ENCODE data around the gene CISH. TPM values are rescaled to one million over a fixed set of nuclear protein-coding genes. Genes with fewer than 3 reads are reported as not detected.

CISH gene
- total RNA-seq, 1 donor from 2014 or later, result 2.6 TPM

GRCh38 chr3:50586763-50587070, 24.9 kb downstream of the CISH start:
- H3K36me3 Mint-ChIP-seq (ENCODE audit: low read depth, unreplicated experiment), result peaks cover 10% of the 10 kb centered on the region
- no peak overlapping the region for H3K4me3 Mint-ChIP-seq (ENCODE audit: unreplicated experiment)
- H3K9me3 Mint-ChIP-seq (ENCODE audit: unreplicated experiment), result no peaks in the 10 kb centered on the region
- no peak for TF ChIP-seq CTCF (IDR thresholded peaks at IDR 0.05; ENCODE audit: unreplicated experiment)
- H3K27me3 Mint-ChIP-seq (ENCODE audit: unreplicated experiment), result peaks cover 4% of the 10 kb centered on the region
- peaks cover 7% of the 10 kb centered on the region for H3K4me1 Mint-ChIP-seq (ENCODE audit: unreplicated experiment)
- no peak overlapping the region for H3K27ac Mint-ChIP-seq (ENCODE audit: unreplicated experiment)
- no peak for DNase-seq (ENCODE audit: low spot score)

GRCh38 chr3:50585919-50586762, 25.4 kb downstream of the CISH start:
- no peak for TF ChIP-seq CTCF (IDR thresholded peaks at IDR 0.05; ENCODE audit: unreplicated experiment)
- H3K27me3 Mint-ChIP-seq (ENCODE audit: unreplicated experiment), result peaks cover 4% of the 10 kb centered on the region
- DNase-seq (ENCODE audit: low spot score), result no peak
- H3K4me1 Mint-ChIP-seq (ENCODE audit: unreplicated experiment), result peaks cover 7% of the 10 kb centered on the region
- peaks cover 10% of the 10 kb centered on the region for H3K36me3 Mint-ChIP-seq (ENCODE audit: low read depth, unreplicated experiment)
- no peaks in the 10 kb centered on the region for H3K9me3 Mint-ChIP-seq (ENCODE audit: unreplicated experiment)
- H3K27ac Mint-ChIP-seq (ENCODE audit: unreplicated experiment), result no peak overlapping the region
- no peak overlapping the region for H3K4me3 Mint-ChIP-seq (ENCODE audit: unreplicated experiment)

- H3K27ac Mint-ChIP-seq (ENCODE audit: unreplicated experiment), result peak overlapping the region; percentile 49
Measured at GRCh38 chr3:50584391-50584790, 27.2 kb downstream of the CISH start.

GRCh38 chr3:50583897-50584296, 27.7 kb downstream of the CISH start:
- peaks cover 6% of the 10 kb centered on the region for H3K27me3 Mint-ChIP-seq (ENCODE audit: unreplicated experiment)
- peaks cover 7% of the 10 kb centered on the region for H3K4me1 Mint-ChIP-seq (ENCODE audit: unreplicated experiment)
- H3K27ac Mint-ChIP-seq (ENCODE audit: unreplicated experiment), result peak overlapping the region; percentile 49

More at GRCh38 chr3:50584391-50584790, 27.2 kb downstream of the CISH start:
- H3K9me3 Mint-ChIP-seq (ENCODE audit: unreplicated experiment), result no peaks in the 10 kb centered on the region
- H3K4me1 Mint-ChIP-seq (ENCODE audit: unreplicated experiment), result peaks cover 7% of the 10 kb centered on the region
- peaks cover 10% of the 10 kb centered on the region for H3K36me3 Mint-ChIP-seq (ENCODE audit: low read depth, unreplicated experiment)
- DNase-seq (ENCODE audit: low spot score), result no peak
- peaks cover 4% of the 10 kb centered on the region for H3K27me3 Mint-ChIP-seq (ENCODE audit: unreplicated experiment)
- no peak overlapping the region for H3K4me3 Mint-ChIP-seq (ENCODE audit: unreplicated experiment)
- TF ChIP-seq CTCF (IDR thresholded peaks at IDR 0.05; ENCODE audit: unreplicated experiment), result no peak

More at GRCh38 chr3:50583897-50584296, 27.7 kb downstream of the CISH start:
- no peak for DNase-seq (ENCODE audit: low spot score)
- Mint-ChIP-seq H3K36me3 (ENCODE audit: low read depth, unreplicated experiment) (peaks cover 10% of the 10 kb centered on the region), H3K4me3 (ENCODE audit: unreplicated experiment) (no peak overlapping the region), H3K9me3 (ENCODE audit: unreplicated experiment) (no peaks in the 10 kb centered on the region)
- no peak for TF ChIP-seq CTCF (IDR thresholded peaks at IDR 0.05; ENCODE audit: unreplicated experiment)
